ENCODE measurements around the gene TSSC4.

The TSSC4 gene

DNA sequence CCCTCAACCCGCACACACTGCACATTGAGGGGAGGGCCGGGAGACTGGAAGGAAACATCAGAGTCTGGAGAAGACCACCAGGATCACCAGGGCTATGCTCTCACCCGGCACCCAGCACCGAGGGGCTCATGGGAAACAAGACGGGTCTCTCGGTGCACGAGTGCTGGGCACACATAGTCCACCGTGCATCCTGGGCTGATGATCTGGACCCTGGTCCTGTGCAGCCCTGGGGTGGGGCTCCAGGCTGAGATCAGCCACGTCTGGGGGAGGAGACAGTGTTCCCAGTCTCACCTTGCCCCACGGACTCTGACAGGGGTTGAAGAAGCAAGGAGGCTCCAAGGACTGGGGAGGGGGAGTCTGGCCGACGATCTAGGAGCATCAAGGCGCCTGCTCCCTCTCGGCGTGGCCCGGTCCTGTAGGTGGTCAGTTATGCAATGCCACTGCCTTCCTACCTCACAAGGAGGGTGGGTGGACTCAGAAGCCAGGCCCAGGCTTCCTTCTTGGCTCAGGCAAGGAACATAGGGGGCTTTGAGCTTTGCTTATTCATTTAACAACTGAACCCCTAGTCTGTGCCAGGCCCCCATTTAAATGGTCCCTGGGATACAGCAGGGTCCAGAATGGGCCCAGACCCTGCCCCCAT is 34.9 kb upstream of the TSSC4 start:
- TF ChIP-seq, protein P1, sequence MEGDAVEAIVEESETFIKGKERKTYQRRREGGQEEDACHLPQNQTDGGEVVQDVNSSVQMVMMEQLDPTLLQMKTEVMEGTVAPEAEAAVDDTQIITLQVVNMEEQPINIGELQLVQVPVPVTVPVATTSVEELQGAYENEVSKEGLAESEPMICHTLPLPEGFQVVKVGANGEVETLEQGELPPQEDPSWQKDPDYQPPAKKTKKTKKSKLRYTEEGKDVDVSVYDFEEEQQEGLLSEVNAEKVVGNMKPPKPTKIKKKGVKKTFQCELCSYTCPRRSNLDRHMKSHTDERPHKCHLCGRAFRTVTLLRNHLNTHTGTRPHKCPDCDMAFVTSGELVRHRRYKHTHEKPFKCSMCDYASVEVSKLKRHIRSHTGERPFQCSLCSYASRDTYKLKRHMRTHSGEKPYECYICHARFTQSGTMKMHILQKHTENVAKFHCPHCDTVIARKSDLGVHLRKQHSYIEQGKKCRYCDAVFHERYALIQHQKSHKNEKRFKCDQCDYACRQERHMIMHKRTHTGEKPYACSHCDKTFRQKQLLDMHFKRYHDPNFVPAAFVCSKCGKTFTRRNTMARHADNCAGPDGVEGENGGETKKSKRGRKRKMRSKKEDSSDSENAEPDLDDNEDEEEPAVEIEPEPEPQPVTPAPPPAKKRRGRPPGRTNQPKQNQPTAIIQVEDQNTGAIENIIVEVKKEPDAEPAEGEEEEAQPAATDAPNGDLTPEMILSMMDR (IDR thresholded peaks at IDR 0.05; ENCODE audit: control insufficient read depth, extremely low read depth, insufficient read depth): no peak
- H3K4me3 ChIP-seq (ENCODE audit: low read depth, low read length): no peak overlapping the region
- no peak for DNase-seq (ENCODE audit: low read depth)

DNA sequence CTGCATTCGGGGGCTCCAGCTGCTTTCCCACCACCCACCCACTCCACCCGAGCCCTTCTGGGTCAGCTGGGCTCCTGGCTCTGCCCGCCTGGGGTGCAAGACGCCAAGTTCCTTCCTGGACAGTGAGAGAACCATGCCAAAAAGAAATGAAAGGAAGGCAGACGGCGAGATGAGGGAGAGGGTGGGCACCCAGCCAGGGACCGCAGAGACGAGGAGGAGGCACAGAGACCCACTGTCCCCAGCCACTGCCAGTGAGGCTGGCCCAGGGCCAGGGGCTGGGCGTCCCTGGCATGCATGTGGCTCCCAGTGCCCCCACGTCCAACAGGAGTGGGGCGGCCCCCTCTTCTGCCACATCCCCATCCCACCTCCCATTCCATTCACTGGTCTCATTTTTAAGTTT is 34.3 kb upstream of the TSSC4 start:
- TF ChIP-seq, protein P1 (IDR thresholded peaks at IDR 0.05; ENCODE audit: control insufficient read depth, extremely low read depth, insufficient read depth): no peak
- no peak for DNase-seq (ENCODE audit: low read depth)
- no peak overlapping the region for H3K4me3 ChIP-seq (ENCODE audit: low read depth, low read length)

DNA sequence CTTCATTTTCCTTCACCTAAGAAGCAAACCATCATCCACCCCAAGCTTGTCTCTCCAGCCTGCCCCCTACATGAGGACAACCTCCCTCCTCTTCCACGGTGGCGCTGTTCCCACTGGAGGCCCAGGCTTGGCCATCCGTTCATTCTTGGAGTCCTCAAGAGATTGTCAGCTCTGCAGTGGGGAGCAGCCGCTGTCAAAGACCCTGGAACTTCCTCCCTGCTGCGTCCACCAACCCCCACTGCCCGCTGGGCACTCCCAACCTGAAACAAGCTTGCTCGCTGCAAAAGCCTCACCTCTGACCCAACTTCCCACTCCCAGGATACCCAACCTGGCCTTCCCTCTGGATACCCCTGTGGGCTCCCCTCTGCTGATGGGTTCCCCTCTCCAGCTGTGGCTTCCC is 33.8 kb upstream of the TSSC4 start:
- H3K4me3 ChIP-seq (ENCODE audit: low read depth, low read length): no peak overlapping the region
- DNase-seq (ENCODE audit: low read depth): no peak
- TF ChIP-seq, protein P1 (IDR thresholded peaks at IDR 0.05; ENCODE audit: control insufficient read depth, extremely low read depth, insufficient read depth): no peak

DNA sequence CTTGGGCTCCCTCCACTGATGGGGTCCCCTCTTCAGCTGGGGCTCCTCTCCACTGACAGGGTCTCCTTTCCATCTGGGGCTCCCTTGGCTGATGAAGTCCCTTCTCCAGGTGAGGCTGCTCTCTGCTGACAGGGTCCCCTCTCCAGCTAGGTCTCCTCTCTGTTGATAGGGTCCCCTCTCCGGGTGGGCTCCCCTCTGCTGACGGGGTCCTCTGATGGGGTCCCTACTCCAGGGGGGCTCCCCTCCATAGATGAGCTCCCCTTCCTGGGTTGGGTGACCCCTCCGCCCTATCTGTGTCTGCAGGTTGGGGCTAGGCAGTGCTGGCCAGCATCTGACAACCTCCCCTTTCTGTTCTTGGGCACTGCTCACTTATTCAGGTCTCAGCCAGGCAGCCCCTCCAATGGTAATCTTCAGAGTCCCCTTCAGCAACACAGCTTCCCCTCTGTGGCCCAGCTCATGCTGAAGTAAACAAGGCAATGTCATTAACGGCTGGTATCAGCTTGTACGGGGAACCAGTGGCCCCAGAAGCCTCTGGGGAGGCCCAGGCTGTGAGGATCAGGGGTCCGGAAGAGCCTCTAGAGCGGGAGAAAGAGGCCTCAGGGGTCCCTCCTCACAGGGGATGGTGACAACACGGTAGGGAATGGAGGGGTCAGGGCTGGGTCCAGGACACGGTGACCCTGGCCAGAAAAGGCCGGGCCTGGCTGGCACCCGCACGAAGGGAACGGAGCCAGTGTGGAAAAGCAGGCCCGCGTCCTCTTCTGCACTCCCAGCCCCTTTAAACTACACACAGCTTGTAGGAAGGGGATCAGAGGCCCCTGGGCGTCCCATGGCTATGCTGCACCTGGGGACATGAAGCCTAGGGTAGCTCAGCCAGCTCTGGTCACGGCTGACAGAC is 33.0 kb upstream of the TSSC4 start:
- H3K4me3 ChIP-seq (ENCODE audit: low read depth, low read length): no peak overlapping the region
- TF ChIP-seq, protein P1 (IDR thresholded peaks at IDR 0.05; ENCODE audit: control insufficient read depth, extremely low read depth, insufficient read depth): no peak
- DNase-seq (ENCODE audit: low read depth): no peak

DNA sequence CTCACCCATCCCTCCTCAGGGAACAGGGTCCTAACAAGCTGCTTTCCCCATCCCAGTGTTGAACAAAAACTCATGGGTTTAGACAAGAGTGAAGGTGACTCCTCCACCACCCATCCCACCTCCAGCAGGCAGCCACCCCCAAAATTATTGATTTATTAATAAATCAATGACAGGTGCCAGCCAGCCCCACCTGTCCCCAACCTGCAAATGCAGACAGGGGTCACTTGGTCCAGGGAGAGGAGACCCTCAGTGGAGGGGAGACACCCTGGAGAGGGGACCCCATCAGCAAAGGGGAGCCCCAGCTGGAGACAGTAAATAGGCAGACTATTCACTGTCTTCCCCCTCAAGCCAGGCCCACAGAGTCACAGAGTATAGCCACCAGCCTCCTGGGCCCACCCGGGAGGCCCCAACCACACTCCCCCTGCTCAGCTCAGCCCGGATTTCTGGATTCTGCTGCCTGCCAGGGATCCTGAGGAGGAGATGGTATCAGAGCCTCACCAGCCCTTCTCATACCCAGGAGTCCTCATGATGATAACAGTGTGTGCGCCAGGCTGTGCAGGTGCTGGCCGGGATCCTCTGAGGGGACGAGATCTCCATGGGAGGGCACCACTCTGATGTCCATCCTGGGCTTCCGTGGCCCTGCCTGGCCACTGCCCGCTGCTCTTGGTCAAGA is 32.2 kb upstream of the TSSC4 start:
- TF ChIP-seq, protein P1 (IDR thresholded peaks at IDR 0.05; ENCODE audit: control insufficient read depth, extremely low read depth, insufficient read depth): no peak
- H3K4me3 ChIP-seq (ENCODE audit: low read depth, low read length): no peak overlapping the region

DNA sequence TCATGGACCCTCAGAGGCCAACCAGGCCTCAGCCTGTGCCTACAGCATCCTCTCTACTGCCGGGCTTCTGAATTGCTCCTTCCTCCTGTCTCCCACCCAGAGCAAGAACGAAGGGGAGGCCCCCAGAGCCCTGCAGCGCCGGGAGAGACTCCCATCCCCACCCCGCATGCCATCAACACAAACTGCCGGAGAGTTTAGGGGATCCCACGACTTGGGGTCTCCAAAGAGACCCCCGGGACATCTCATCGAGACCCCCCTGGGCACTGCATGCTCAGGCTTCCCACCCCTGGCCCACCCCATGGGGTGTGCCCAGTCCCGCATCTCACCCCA is 31.7 kb upstream of the TSSC4 start:
- H3K4me3 ChIP-seq (ENCODE audit: low read depth, low read length): no peak overlapping the region
- TF ChIP-seq, protein P1 (IDR thresholded peaks at IDR 0.05; ENCODE audit: control insufficient read depth, extremely low read depth, insufficient read depth): no peak

More for the DNA sequence above, 32.2 kb upstream of the TSSC4 start:
- no peak for DNase-seq (ENCODE audit: low read depth)

More for the DNA sequence above, 31.7 kb upstream of the TSSC4 start:
- no peak for DNase-seq (ENCODE audit: low read depth)
